Transverse colon (tissue), 4 donors: ENCODE results near the gene HLA-DRA. TPM values are rescaled to one million over a fixed set of nuclear protein-coding genes. Genes with fewer than 3 reads are reported as not detected.
A peak's percentile ranks its signal among the peaks of the same experiment; 100 is the strongest.
"Not testable (repeated sequence)": the region's sequence is repeated elsewhere in the genome, so short reads cannot be mapped to it uniquely, and the experiment has no call there.

Source experiments
- DNase-seq: peaks from one replicate; pipeline ENCODE4 v3.0.0-alpha.2; 2019
- H3K27ac ChIP-seq, 4 donors: fragments of 200-600 bp; sonication (generic); 2 replicates each; pipeline ENCODE4 v1.5.1; 2016 to 2018; ENCODE audit warnings: inconsistent platforms in 4 of 4
- H3K27me3 ChIP-seq: fragments of 200-600 bp; sonication (generic); 2 replicates; pipeline ENCODE4 v1.5.1; 2017; ENCODE audit warnings: inconsistent platforms
- H3K36me3 ChIP-seq, 4 donors: fragments of 200-600 bp; sonication (generic); 2 replicates each; pipeline ENCODE4 v1.5.1; 2017 to 2019; ENCODE audit warnings: inconsistent platforms in 4 of 4
- H3K4me1 ChIP-seq, 4 donors: fragments of 200-600 bp; sonication (generic); 2 replicates each; pipeline ENCODE4 v1.5.1; 2017 to 2020; ENCODE audit warnings: inconsistent platforms in 4 of 4
- H3K4me3 ChIP-seq, 4 donors: fragments of 200-600 bp; sonication (generic); 1 replicate in 1 of 4; 2 replicates in 3 of 4; pipeline versions ENCODE4 v1.5.1 to v1.6.1; 2017 to 2019; ENCODE audit warnings: inconsistent platforms in 4 of 4
- H3K9me3 ChIP-seq, 2 donors: fragments of 200-600 bp; sonication (generic); 2 replicates each; pipeline ENCODE4 v1.5.1; 2017 to 2019; ENCODE audit warnings: inconsistent platforms in 2 of 2
- EP300 ChIP-seq: sonication (generic); formaldehyde crosslinking; IDR thresholded peaks from one replicate; pipeline ENCODE4 v1.6.1; 2017; ENCODE audit warnings: antibody characterized with exemption, low read depth
- POLR2A ChIP-seq: fragments of 450-650 bp; IDR thresholded peaks from one replicate; pipeline ENCODE4 v1.6.1; 2016; ENCODE audit warnings: antibody characterized with exemption, mild to moderate bottlenecking, moderate library complexity
- POLR2AphosphoS5 ChIP-seq, 3 donors: sonication (generic); formaldehyde crosslinking; IDR thresholded peaks; one replicate each; pipeline ENCODE4 v1.6.1; 2016; ENCODE audit warnings: antibody characterized with exemption in 3 of 3
- WGBS, 2 donors: methylation state at CpG; one replicate each; pipeline ENCODE4 v1.1.5; 2018; ENCODE audit warnings: low coverage in 1 of 2; 5-methylcytosine and 5-hydroxymethylcytosine counted together
- in situ Hi-C, 4 donors: fragments of 200-750 bp; cut with MboI; loops; one replicate each; pipeline versions ENCODE4 v1.15.0 to v1.15.1; 2017; ENCODE audit warnings: low sequenced_read_pairs in 3 of 4, low pct_ligation_motif_present in 1 of 4, low pct_unique_long_range_greater_than_20kb in 1 of 4
- intact Hi-C: fragments of 100-400 bp; cut with DNase I; formaldehyde crosslinking; loops from one replicate; pipeline ENCODE4 v1.15.1; 2023; ENCODE audit warnings: low total_unique reads
- total RNA-seq, 4 donors: library from RNA; depleted of rRNA; stranded (reverse); fragments of >200 nt; gene quantifications; one replicate each; pipeline ENCODE4 v1.1.0, GENCODE V29; 2016
- TF ChIP-seq, protein P1 (sequence below), 5 experiments: fragments of 200-600 bp in 3 of 5; fragments of 450-650 bp in 2 of 5; sonication (generic) in 3 of 5; IDR thresholded peaks; 1 replicate in 2 of 5; 2 replicates in 3 of 5; pipeline ENCODE4 v1.5.1; 2016 to 2017; ENCODE audit warnings: antibody characterized with exemption in 5 of 5, inconsistent platforms in 3 of 5, mild to moderate bottlenecking in 2 of 5, moderate library complexity in 1 of 5

Gene HLA-DRA
- total RNA-seq, 4 donors from 2014 or later: 37.0 to 202 (median 132) TPM

DNA sequence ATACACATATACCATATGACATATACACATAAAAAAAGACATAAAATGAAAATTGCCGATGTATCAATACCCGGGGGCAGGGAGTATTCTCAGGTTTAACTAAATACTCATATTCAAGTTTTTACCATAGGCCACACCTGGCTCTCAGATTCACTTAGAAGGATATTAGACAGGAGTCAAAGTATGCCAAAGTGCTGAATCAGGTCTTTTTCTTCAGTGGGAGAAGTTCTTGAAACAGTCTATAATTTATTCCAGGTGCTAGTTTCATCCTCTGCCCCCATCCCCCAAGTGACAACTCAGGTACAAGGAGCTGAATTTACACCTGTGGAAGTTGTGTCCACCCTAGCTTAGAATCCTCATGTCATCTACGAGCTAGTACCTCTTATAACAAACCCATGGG is 8.5 kb upstream of the HLA-DRA start:
- H3K27ac ChIP-seq: no peak overlapping the region
- no peak overlapping the region for H3K4me3 ChIP-seq
- intact Hi-C loops: no loop called here
- no peak for DNase-seq
- WGBS, 2 donors: 59 to 63% methylated on average over 2 to 3 of the region's 3 CpGs
- H3K4me1 ChIP-seq: peaks cover 0 to 6% (median 0%) of the 10 kb centered on the region in 4 donors
- in situ Hi-C loops: no loop called here
- no peaks in the 10 kb centered on the region for H3K9me3 ChIP-seq
- H3K27me3 ChIP-seq: no peaks in the 10 kb centered on the region
- H3K36me3 ChIP-seq: no peaks in the 10 kb centered on the region
- TF ChIP-seq, protein P1, sequence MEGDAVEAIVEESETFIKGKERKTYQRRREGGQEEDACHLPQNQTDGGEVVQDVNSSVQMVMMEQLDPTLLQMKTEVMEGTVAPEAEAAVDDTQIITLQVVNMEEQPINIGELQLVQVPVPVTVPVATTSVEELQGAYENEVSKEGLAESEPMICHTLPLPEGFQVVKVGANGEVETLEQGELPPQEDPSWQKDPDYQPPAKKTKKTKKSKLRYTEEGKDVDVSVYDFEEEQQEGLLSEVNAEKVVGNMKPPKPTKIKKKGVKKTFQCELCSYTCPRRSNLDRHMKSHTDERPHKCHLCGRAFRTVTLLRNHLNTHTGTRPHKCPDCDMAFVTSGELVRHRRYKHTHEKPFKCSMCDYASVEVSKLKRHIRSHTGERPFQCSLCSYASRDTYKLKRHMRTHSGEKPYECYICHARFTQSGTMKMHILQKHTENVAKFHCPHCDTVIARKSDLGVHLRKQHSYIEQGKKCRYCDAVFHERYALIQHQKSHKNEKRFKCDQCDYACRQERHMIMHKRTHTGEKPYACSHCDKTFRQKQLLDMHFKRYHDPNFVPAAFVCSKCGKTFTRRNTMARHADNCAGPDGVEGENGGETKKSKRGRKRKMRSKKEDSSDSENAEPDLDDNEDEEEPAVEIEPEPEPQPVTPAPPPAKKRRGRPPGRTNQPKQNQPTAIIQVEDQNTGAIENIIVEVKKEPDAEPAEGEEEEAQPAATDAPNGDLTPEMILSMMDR (IDR thresholded peaks at IDR 0.05): no peak
- TF ChIP-seq POLR2AphosphoS5 (IDR thresholded peaks at IDR 0.05): no peak
- TF ChIP-seq POLR2A: no peak
- no peak for TF ChIP-seq EP300

DNA sequence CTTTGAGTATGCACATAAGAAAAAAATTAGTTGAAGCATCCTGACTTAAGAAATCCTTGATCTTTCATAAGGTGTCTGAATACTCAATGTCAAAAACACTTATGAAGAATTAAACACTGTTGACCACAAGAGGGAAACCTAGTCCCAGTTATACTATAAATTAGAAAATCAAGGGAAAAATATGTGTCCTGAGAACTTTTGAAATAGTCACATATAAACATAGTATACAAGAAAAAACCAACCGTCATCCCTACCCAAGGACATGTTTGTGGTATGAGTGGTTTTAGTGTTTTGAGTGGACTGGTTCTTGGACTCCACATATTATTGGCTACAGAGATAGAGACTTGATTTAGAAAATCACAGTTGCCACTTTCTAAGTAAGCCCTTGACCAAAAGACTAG is 7.6 kb upstream of the HLA-DRA start:
- peaks cover 0 to 2% (median 0%) of the 10 kb centered on the region in 4 donors for H3K4me1 ChIP-seq
- no peak overlapping the region for H3K4me3 ChIP-seq
- no peak overlapping the region for H3K27ac ChIP-seq
- no peak for DNase-seq
- TF ChIP-seq POLR2A (no peak), POLR2AphosphoS5 (IDR thresholded peaks at IDR 0.05) (no peak)
- TF ChIP-seq, protein P1 (IDR thresholded peaks at IDR 0.05): peak; percentile 30 to 63 (median 42)
- H3K9me3 ChIP-seq: no peaks in the 10 kb centered on the region
- 0% methylated on average over 1 of the region's 1 CpG for WGBS, 2 donors
- no peaks in the 10 kb centered on the region for H3K36me3 ChIP-seq
- intact Hi-C loops: no loop called here
- H3K27me3 ChIP-seq: no peaks in the 10 kb centered on the region
- in situ Hi-C loops: no loop called here

DNA sequence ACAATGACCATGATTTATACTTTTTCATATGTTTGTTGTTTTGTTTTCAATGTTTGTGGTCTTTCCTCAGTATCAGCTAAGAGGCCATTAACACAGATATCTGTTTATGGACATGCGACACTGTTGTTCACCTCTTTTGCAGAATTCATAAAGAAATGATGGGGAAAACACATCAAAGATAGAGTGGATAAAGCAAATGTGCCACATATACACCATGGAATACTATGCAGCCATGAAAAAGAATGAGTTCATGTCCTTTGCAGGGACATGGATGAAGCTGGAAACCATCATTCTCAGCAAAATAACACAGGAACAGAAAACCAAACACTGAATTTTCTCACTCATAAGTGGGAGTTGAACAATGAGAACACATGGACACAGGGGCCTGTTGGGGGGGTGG is 5.7 kb upstream of the HLA-DRA start:
- H3K9me3 ChIP-seq, H3K36me3 ChIP-seq, H3K4me3 ChIP-seq, H3K27ac ChIP-seq, H3K27me3 ChIP-seq, in situ Hi-C loops, H3K4me1 ChIP-seq, DNase-seq, intact Hi-C loops: not testable (repeated sequence)
- 83 to 95% methylated on average over 1 of the region's 1 CpG for WGBS, 2 donors

DNA sequence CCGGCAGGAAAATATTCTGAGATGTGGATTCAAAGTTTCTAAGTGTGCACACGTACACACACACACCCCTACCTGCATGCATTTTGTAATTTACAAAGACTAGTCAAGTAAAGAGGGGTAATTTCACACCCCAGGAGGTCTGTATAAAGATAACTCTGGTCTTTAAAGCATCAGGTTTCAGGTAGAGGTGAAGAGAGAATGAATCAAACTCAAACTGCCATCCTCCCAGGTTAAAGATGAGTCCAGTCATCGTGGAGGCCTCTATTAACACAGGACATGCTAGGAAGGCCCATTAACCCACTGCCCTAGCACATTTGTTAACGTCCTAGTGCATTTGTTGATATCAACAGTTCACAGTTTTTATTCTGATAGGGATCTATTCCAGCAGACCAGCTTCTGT is 3.5 kb upstream of the HLA-DRA start:
- no peak for DNase-seq
- 83 to 86% methylated on average over 2 to 4 of the region's 4 CpGs for WGBS, 2 donors
- peaks cover 5% of the 10 kb centered on the region for H3K27me3 ChIP-seq
- peak overlapping the region in 1 of 4 donors; percentile 38 for H3K27ac ChIP-seq
- in situ Hi-C loops: no loop called here
- H3K9me3 ChIP-seq: no peaks in the 10 kb centered on the region
- H3K36me3 ChIP-seq: no peaks in the 10 kb centered on the region
- intact Hi-C loops: no loop called here
- no peaks in the 10 kb centered on the region for H3K4me1 ChIP-seq
- no peak for TF ChIP-seq POLR2A
- TF ChIP-seq POLR2AphosphoS5 (IDR thresholded peaks at IDR 0.05): no peak
- TF ChIP-seq, protein P1 (IDR thresholded peaks at IDR 0.05): no peak
- no peak for TF ChIP-seq EP300
- H3K4me3 ChIP-seq: no peak overlapping the region

DNA sequence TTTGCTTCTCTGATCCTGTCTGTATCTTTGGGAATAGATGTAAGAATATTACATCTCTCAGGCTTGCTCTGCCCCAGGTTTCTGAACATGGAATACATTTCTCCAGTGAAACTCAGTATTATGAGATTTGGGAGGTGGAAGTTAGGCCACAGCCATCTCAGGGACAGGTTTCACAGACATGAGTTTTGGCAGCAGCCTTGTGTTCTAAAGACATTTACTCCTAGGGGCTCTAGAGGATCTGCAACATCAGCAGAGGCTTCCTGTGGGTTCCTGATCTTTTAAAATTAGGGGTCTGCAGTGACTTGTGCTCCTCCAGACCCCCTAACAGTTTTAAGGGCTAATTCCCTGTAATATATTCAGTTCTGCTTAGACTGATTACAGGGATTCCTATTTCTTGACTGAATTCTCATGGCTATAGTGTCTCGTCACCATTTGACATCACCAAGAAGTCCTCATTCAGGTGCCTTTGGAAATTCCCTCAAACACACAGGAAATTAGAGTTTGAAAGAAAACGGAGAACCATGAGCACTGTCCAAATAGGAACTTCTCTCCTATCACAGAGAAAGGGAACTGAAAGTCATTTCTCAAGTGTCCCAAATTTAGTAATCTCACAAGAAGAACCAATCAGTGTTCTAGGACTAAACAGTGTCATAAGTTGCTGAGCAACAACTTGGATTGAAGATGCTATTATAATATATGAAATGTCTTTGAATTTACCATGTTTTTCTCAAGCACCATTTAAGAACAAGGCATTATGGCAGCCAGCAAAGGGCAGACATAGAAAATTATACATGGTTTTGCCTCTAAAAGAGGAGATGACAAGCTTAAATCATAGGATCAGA is 2.5 kb upstream of the HLA-DRA start:
- in situ Hi-C loops: no loop called here
- WGBS, 2 donors: 60 to 66% methylated on average over 2 of the region's 2 CpGs

More for the DNA sequence above, 2.5 kb upstream of the HLA-DRA start:
- no peak for TF ChIP-seq EP300
- peak in 1 of 3 donors; percentile 39 for TF ChIP-seq POLR2AphosphoS5 (IDR thresholded peaks at IDR 0.05)
- TF ChIP-seq POLR2A: no peak
- TF ChIP-seq, protein P1 (IDR thresholded peaks at IDR 0.05): no peak
- H3K4me1 ChIP-seq: no peaks in the 10 kb centered on the region
- H3K4me3 ChIP-seq: no peak overlapping the region
- no peak for DNase-seq
- H3K27ac ChIP-seq: peak overlapping the region; percentile 6 to 68 (median 38)
- H3K27me3 ChIP-seq: peaks cover 5% of the 10 kb centered on the region
- no peaks in the 10 kb centered on the region for H3K9me3 ChIP-seq
- intact Hi-C loops: no loop called here
- no peaks in the 10 kb centered on the region for H3K36me3 ChIP-seq
